Muscle layer of colon (tissue), 2 donors: ENCODE measurements around the gene TERB2.
"Not testable (repeated sequence)": the region's sequence is repeated elsewhere in the genome, so short reads cannot be mapped to it uniquely, and the experiment has no call there.

Experiments used
- H3K27ac ChIP-seq: one replicate; pipeline ENCODE4 v1.7.0; 2013; ENCODE audit warnings: low read depth, mild to moderate bottlenecking, low read length, moderate library complexity
- H3K27me3 ChIP-seq, 2 donors: one replicate each; pipeline ENCODE4 v1.7.0; 2013; ENCODE audit warnings: low read length in 2 of 2, mild to moderate bottlenecking in 2 of 2; ENCODE audit not compliant: insufficient read depth in 2 of 2, control insufficient read depth in 1 of 2
- H3K36me3 ChIP-seq: one replicate; pipeline ENCODE4 v1.7.0; 2013; ENCODE audit warnings: mild to moderate bottlenecking, low read length; ENCODE audit not compliant: insufficient read depth
- H3K4me1 ChIP-seq: one replicate; pipeline ENCODE4 v1.7.0; 2013; ENCODE audit warnings: mild to moderate bottlenecking, low read length; ENCODE audit not compliant: insufficient read depth
- H3K4me3 ChIP-seq, 2 donors: one replicate each; pipeline ENCODE4 v1.7.0; 2013; ENCODE audit warnings: low read length in 2 of 2, low read depth in 1 of 2, mild to moderate bottlenecking in 1 of 2, moderate library complexity in 1 of 2
- H3K9ac ChIP-seq: one replicate; pipeline ENCODE4 v1.7.0; 2013; ENCODE audit warnings: low read length
- H3K9me3 ChIP-seq: one replicate; pipeline ENCODE4 v1.7.0; 2013; ENCODE audit warnings: mild to moderate bottlenecking, low read length
- donor health status: abdominal sarcoma.
- donor health status: Adenocarcinoma of cecum.

The TERB2 gene

GRCh38 chr15:44977781-44978180 is 21.3 kb downstream of the TERB2 start:
- H3K27ac ChIP-seq, H3K27me3 ChIP-seq, H3K9me3 ChIP-seq, H3K9ac ChIP-seq, H3K4me3 ChIP-seq, H3K36me3 ChIP-seq, H3K4me1 ChIP-seq: not testable (repeated sequence)

- not testable (repeated sequence) for H3K36me3 ChIP-seq, H3K27me3 ChIP-seq, H3K27ac ChIP-seq, H3K4me3 ChIP-seq, H3K9ac ChIP-seq, H3K4me1 ChIP-seq, H3K9me3 ChIP-seq
Observed at GRCh38 chr15:44979617-44980339, 23.3 kb downstream of the TERB2 start.

- H3K4me1 ChIP-seq, H3K9me3 ChIP-seq, H3K9ac ChIP-seq, H3K27me3 ChIP-seq, H3K27ac ChIP-seq, H3K36me3 ChIP-seq, H3K4me3 ChIP-seq: not testable (repeated sequence)
Observed at GRCh38 chr15:44984144-44984543, 27.7 kb downstream of the TERB2 start.

GRCh38 chr15:44986346-44987055 is 30.0 kb downstream of the TERB2 start:
- not testable (repeated sequence) for H3K36me3 ChIP-seq, H3K4me3 ChIP-seq, H3K4me1 ChIP-seq, H3K27me3 ChIP-seq, H3K27ac ChIP-seq, H3K9me3 ChIP-seq, H3K9ac ChIP-seq

- not testable (repeated sequence) for H3K4me3 ChIP-seq, H3K4me1 ChIP-seq, H3K27me3 ChIP-seq, H3K9me3 ChIP-seq, H3K27ac ChIP-seq, H3K36me3 ChIP-seq, H3K9ac ChIP-seq
Observed at GRCh38 chr15:44987711-44988110, 31.2 kb downstream of the TERB2 start.

GRCh38 chr15:44988184-44988869 is 31.8 kb downstream of the TERB2 start:
- not testable (repeated sequence) for H3K36me3 ChIP-seq, H3K9me3 ChIP-seq, H3K9ac ChIP-seq, H3K4me1 ChIP-seq, H3K4me3 ChIP-seq, H3K27me3 ChIP-seq, H3K27ac ChIP-seq

- not testable (repeated sequence) for H3K27ac ChIP-seq, H3K9ac ChIP-seq, H3K9me3 ChIP-seq, H3K4me1 ChIP-seq, H3K36me3 ChIP-seq, H3K4me3 ChIP-seq, H3K27me3 ChIP-seq
Observed at GRCh38 chr15:44988870-44989219, 32.4 kb downstream of the TERB2 start.

- not testable (repeated sequence) for H3K27me3 ChIP-seq, H3K9ac ChIP-seq, H3K27ac ChIP-seq, H3K36me3 ChIP-seq, H3K4me1 ChIP-seq, H3K4me3 ChIP-seq, H3K9me3 ChIP-seq
Observed at GRCh38 chr15:44997632-44998031, 41.1 kb downstream of the TERB2 start.

- Histone ChIP-seq H3K27ac (no peak overlapping the region), H3K9me3 (no peaks in the 10 kb centered on the region), H3K27me3 (no peaks in the 10 kb centered on the region), H3K9ac (no peak overlapping the region), H3K4me3 (no peak overlapping the region), H3K36me3 (no peaks in the 10 kb centered on the region), H3K4me1 (no peaks in the 10 kb centered on the region)
Observed at GRCh38 chr15:44999105-44999504, 42.6 kb downstream of the TERB2 start.

GRCh38 chr15:45001180-45001579 is 44.7 kb downstream of the TERB2 start:
- H3K9ac ChIP-seq, H3K27ac ChIP-seq, H3K4me3 ChIP-seq, H3K36me3 ChIP-seq, H3K4me1 ChIP-seq, H3K27me3 ChIP-seq, H3K9me3 ChIP-seq: not testable (repeated sequence)

- H3K27me3 ChIP-seq, H3K4me3 ChIP-seq, H3K9ac ChIP-seq, H3K9me3 ChIP-seq, H3K36me3 ChIP-seq, H3K4me1 ChIP-seq, H3K27ac ChIP-seq: not testable (repeated sequence)
Observed at GRCh38 chr15:45003731-45004410, 47.4 kb downstream of the TERB2 start.
